Neural cell (in vitro differentiated cells): ENCODE data around the gene TRIM2. TPM values are rescaled to one million over a fixed set of nuclear protein-coding genes. Genes with fewer than 3 reads are reported as not detected.

ENCODE experiments used
- H2AFZ ChIP-seq: fragments of 200-600, 300-800 bp; sonication (generic), shearing (Covaris generic); 2 replicates; pipeline ENCODE4 v1.6.0; 2014; ENCODE audit warnings: low read depth, mild to moderate bottlenecking, antibody characterized with exemption, low read length, moderate library complexity
- H3F3A ChIP-seq: fragments of 200-600 bp; shearing (Covaris generic); 2 replicates; pipeline ENCODE4 v1.6.1; 2016; ENCODE audit warnings: mild to moderate bottlenecking, moderate library complexity, mixed read lengths, antibody characterized with exemption, low read length; ENCODE audit not compliant: insufficient read depth, poor library complexity, severe bottlenecking
- H3K27ac ChIP-seq: fragments of 200-600, 300-800 bp; sonication (generic), shearing (Covaris generic); 2 replicates; pipeline ENCODE4 v1.5.1; 2014; ENCODE audit warnings: mild to moderate bottlenecking, low read length, moderate library complexity
- H3K27me3 ChIP-seq: fragments of 300-800, 200-600 bp; sonication (generic), shearing (Covaris generic); 2 replicates; pipeline ENCODE4 v1.6.0; 2014; ENCODE audit warnings: mild to moderate bottlenecking, low read depth, low read length, moderate library complexity; ENCODE audit not compliant: insufficient read depth
- H3K36me3 ChIP-seq: fragments of 300-800, 200-600 bp; sonication (generic), shearing (Covaris generic); 2 replicates; pipeline ENCODE4 v1.5.1; 2014; ENCODE audit warnings: mild to moderate bottlenecking, antibody characterized with exemption, low read length, moderate library complexity; ENCODE audit not compliant: insufficient read depth
- H3K4me2 ChIP-seq: fragments of 300-800, 200-600 bp; sonication (generic), shearing (Covaris generic); 2 replicates; pipeline ENCODE4 v1.6.0; 2014; ENCODE audit warnings: mild to moderate bottlenecking, low read length
- H3K4me3 ChIP-seq: fragments of 300-800, 200-600 bp; sonication (generic), shearing (Covaris generic); 2 replicates; pipeline ENCODE4 v1.5.1; 2014; ENCODE audit warnings: mild to moderate bottlenecking, low read length, moderate library complexity
- H3K79me2 ChIP-seq: fragments of 200-600 bp; shearing (Covaris generic); replicated peaks from 2 replicates; pipeline ENCODE4 v1.6.0; 2014; ENCODE audit warnings: mild to moderate bottlenecking, low read length, moderate library complexity; ENCODE audit not compliant: insufficient read depth
- H3K9ac ChIP-seq: fragments of 300-800, 200-600 bp; sonication (generic), shearing (Covaris generic); 2 replicates; pipeline ENCODE4 v1.6.1; 2016; ENCODE audit warnings: mild to moderate bottlenecking, low read length, mixed read lengths
- H3K9me2 ChIP-seq: fragments of 200-600 bp; shearing (Covaris generic); 2 replicates; pipeline ENCODE4 v1.6.1; 2016; ENCODE audit warnings: mild to moderate bottlenecking, low read length, mixed read lengths; ENCODE audit not compliant: insufficient read depth
- H3K9me3 ChIP-seq: fragments of 200-600, 300-800 bp; sonication (generic), shearing (Covaris generic); 2 replicates; pipeline ENCODE4 v1.6.1; 2016; ENCODE audit warnings: mild to moderate bottlenecking, mixed run types, low read length, moderate library complexity, mixed read lengths
- H4K20me1 ChIP-seq: fragments of 200-600 bp; shearing (Covaris generic); 2 replicates; pipeline ENCODE4 v1.6.1; 2016; ENCODE audit warnings: mild to moderate bottlenecking, mixed run types; ENCODE audit not compliant: insufficient read depth
- EP300 ChIP-seq: fragments of 450-650 bp; conservative IDR thresholded peaks from 2 replicates; pipeline ENCODE4 v1.6.1; 2014; ENCODE audit warnings: antibody characterized with exemption, mild to moderate bottlenecking, moderate library complexity; ENCODE audit not compliant: poor library complexity, severe bottlenecking
- EZH2 ChIP-seq: fragments of 200-600, 300-800 bp; shearing (Covaris generic), sonication (generic); IDR thresholded peaks from 2 replicates; pipeline ENCODE4 v1.6.1; 2014; ENCODE audit warnings: antibody characterized with exemption, low read length, borderline replicate concordance, mild to moderate bottlenecking; ENCODE audit not compliant: insufficient read depth, poor library complexity, severe bottlenecking
- MXI1 ChIP-seq: fragments of 450-650 bp; conservative IDR thresholded peaks from 2 replicates; pipeline ENCODE4 v1.6.1; 2014; ENCODE audit warnings: antibody characterized with exemption, mild to moderate bottlenecking; ENCODE audit not compliant: poor library complexity, severe bottlenecking
- POLR2AphosphoS5 ChIP-seq: IDR thresholded peaks from 2 replicates; pipeline ENCODE4 v1.6.1; 2012
- RAD21 ChIP-seq: fragments of 450-650 bp; conservative IDR thresholded peaks from 2 replicates; pipeline ENCODE4 v1.6.1; 2014; ENCODE audit warnings: antibody characterized with exemption, mild to moderate bottlenecking, moderate library complexity
- SMC3 ChIP-seq: fragments of 450-650 bp; conservative IDR thresholded peaks from 2 replicates; pipeline ENCODE4 v1.6.1; 2014; ENCODE audit warnings: antibody characterized with exemption, mild to moderate bottlenecking, moderate library complexity; ENCODE audit not compliant: poor library complexity
- TAF1 ChIP-seq: IDR thresholded peaks from 2 replicates; pipeline ENCODE4 v1.6.1; 2012; ENCODE audit warnings: low read depth
- polyA plus RNA-seq: library from polyadenylated mRNA; depleted of rRNA; stranded (reverse); fragments of >200 nt; gene quantifications from 2 replicates; pipeline ENCODE4 v1.2.3, GENCODE V29; 2014
- TF ChIP-seq, protein P1 (sequence below): IDR thresholded peaks from 2 replicates; pipeline ENCODE4 v1.6.1; 2012; ENCODE audit warnings: borderline replicate concordance
- TF ChIP-seq, protein P2 (sequence below): fragments of 450-650 bp; IDR thresholded peaks from 2 replicates; pipeline ENCODE4 v1.5.1; 2014; ENCODE audit warnings: antibody characterized with exemption, mild to moderate bottlenecking, moderate library complexity; ENCODE audit not compliant: poor library complexity, severe bottlenecking

The TRIM2 gene
- polyA plus RNA-seq, 1 donor from 2014 or later: 261 TPM

DNA sequence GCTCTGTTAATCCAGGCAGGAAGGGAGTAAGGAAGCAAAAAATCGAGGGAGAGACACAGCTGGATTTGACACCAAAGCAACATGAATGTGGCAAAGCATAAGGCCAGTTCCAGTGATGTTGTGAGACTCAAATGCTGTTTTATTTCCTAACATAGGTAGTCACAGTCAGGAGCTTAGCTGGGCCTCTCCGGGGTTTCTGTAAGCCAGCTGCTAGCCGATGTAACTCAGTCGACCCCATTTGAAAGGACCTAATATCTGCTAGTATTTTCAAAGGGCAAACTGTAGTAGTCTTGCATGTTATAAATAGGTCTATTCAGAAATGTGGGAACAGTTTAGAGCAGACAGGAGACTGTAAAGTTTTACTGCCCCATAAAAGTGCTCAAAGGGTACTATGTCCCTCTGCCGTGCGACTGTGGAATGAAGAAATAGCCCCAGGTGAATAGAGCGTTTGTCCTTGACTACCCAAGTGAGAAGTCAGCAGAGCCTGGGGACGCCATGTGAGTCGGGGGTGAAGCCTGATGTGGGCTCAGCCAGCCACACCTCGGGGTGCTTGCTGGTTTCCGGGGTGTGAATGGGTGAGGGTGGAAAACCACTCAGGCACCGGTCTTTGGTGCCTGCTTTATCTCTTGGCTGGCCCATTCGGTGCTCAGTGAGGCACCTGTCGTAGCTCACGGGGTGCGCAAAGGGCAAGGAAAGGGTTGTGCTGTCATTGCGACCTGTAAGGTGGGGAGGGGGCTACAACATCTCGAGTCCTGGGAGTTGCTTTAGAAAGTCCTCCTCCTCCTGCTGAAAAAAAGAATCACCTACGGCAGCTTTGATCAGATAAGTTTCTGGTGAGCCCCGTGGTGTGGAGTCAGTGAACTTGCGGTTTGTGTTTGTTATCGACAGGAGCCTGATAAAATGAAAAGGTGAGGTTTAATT, 745 bp downstream of the TRIM2 start:
- peak overlapping the region; percentile 48 for H3K4me3 ChIP-seq
- peak overlapping the region; percentile 7 for H3K9ac ChIP-seq
- peak overlapping the region; percentile 9 for H3K4me2 ChIP-seq
- no peak for TF ChIP-seq SMC3
- no peak overlapping the region for H2AFZ ChIP-seq
- peaks cover 63% of the 10 kb centered on the region for H3K79me2 ChIP-seq
- no peak overlapping the region for H3K27ac ChIP-seq
- H3K9me3 ChIP-seq: no peaks in the 10 kb centered on the region
- no peaks in the 10 kb centered on the region for H3K27me3 ChIP-seq
- H4K20me1 ChIP-seq: no peaks in the 10 kb centered on the region
- H3F3A ChIP-seq: no peaks in the 10 kb centered on the region
- no peaks in the 10 kb centered on the region for H3K9me2 ChIP-seq
- H3K36me3 ChIP-seq: no peaks in the 10 kb centered on the region

DNA sequence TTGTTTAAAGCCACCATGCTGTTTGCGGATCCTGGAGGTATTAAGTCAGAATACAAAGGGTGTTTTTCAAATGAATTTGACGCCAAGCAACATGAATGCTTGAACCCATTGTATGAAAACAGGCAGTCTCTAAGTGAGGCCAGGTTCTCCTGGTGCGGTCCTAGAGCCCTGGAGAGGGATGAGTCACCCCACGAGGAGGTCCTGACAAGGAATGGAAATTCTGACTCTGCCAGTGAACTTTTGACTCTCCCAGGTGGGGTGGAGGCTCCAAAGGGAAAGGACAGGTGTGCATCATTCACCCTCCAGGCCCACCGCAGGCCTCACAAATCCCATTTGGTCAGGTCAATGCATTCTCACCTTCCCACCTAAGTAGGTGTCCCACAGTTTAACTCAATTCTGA, 1.5 kb downstream of the TRIM2 start:
- no peak overlapping the region for H3K9ac ChIP-seq
- H3K9me2 ChIP-seq: no peaks in the 10 kb centered on the region
- no peak for TF ChIP-seq EZH2
- TF ChIP-seq SMC3: no peak
- no peak for TF ChIP-seq RAD21
- TF ChIP-seq MXI1: no peak
- TF ChIP-seq TAF1: no peak
- TF ChIP-seq, protein P1, sequence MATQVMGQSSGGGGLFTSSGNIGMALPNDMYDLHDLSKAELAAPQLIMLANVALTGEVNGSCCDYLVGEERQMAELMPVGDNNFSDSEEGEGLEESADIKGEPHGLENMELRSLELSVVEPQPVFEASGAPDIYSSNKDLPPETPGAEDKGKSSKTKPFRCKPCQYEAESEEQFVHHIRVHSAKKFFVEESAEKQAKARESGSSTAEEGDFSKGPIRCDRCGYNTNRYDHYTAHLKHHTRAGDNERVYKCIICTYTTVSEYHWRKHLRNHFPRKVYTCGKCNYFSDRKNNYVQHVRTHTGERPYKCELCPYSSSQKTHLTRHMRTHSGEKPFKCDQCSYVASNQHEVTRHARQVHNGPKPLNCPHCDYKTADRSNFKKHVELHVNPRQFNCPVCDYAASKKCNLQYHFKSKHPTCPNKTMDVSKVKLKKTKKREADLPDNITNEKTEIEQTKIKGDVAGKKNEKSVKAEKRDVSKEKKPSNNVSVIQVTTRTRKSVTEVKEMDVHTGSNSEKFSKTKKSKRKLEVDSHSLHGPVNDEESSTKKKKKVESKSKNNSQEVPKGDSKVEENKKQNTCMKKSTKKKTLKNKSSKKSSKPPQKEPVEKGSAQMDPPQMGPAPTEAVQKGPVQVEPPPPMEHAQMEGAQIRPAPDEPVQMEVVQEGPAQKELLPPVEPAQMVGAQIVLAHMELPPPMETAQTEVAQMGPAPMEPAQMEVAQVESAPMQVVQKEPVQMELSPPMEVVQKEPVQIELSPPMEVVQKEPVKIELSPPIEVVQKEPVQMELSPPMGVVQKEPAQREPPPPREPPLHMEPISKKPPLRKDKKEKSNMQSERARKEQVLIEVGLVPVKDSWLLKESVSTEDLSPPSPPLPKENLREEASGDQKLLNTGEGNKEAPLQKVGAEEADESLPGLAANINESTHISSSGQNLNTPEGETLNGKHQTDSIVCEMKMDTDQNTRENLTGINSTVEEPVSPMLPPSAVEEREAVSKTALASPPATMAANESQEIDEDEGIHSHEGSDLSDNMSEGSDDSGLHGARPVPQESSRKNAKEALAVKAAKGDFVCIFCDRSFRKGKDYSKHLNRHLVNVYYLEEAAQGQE: no peak
- TF ChIP-seq EP300: no peak
- TF ChIP-seq, protein P2, sequence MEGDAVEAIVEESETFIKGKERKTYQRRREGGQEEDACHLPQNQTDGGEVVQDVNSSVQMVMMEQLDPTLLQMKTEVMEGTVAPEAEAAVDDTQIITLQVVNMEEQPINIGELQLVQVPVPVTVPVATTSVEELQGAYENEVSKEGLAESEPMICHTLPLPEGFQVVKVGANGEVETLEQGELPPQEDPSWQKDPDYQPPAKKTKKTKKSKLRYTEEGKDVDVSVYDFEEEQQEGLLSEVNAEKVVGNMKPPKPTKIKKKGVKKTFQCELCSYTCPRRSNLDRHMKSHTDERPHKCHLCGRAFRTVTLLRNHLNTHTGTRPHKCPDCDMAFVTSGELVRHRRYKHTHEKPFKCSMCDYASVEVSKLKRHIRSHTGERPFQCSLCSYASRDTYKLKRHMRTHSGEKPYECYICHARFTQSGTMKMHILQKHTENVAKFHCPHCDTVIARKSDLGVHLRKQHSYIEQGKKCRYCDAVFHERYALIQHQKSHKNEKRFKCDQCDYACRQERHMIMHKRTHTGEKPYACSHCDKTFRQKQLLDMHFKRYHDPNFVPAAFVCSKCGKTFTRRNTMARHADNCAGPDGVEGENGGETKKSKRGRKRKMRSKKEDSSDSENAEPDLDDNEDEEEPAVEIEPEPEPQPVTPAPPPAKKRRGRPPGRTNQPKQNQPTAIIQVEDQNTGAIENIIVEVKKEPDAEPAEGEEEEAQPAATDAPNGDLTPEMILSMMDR: no peak
- no peak for TF ChIP-seq POLR2AphosphoS5

More for the DNA sequence above, 1.5 kb downstream of the TRIM2 start:
- H3K4me2 ChIP-seq: no peak overlapping the region
- no peaks in the 10 kb centered on the region for H3K9me3 ChIP-seq
- no peaks in the 10 kb centered on the region for H3F3A ChIP-seq
- H4K20me1 ChIP-seq: no peaks in the 10 kb centered on the region
- H3K36me3 ChIP-seq: no peaks in the 10 kb centered on the region
- no peak overlapping the region for H2AFZ ChIP-seq
- no peak overlapping the region for H3K4me3 ChIP-seq
- H3K27me3 ChIP-seq: no peaks in the 10 kb centered on the region
- H3K79me2 ChIP-seq: peaks cover 63% of the 10 kb centered on the region
- no peak overlapping the region for H3K27ac ChIP-seq
